ENCODE results near the gene PHF20. TPM values are rescaled to one million over a fixed set of nuclear protein-coding genes. Genes with fewer than 3 reads are reported as not detected.

PHF20 gene
- total and polyA plus RNA-seq, 9 donors = 17.6 to 70.0 (median 47.0) TPM

- TF ChIP-seq EP300 (IDR thresholded peaks at IDR 0.05) (no peak), CTCF (IDR thresholded peaks at IDR 0.05) (no peak), POLR2A (IDR thresholded peaks at IDR 0.05) (no peak)
- Histone ChIP-seq H3K4me3 (no peak overlapping the region), H3K4me1 (ENCODE audit: insufficient read depth) (no peaks in the 10 kb centered on the region), H3K27me3 (no peaks in the 10 kb centered on the region), H3K36me3 (no peaks in the 10 kb centered on the region), H3K27ac (no peak overlapping the region), H3K9me3 (no peaks in the 10 kb centered on the region)
- no peak for DNase-seq
- 96 to 100% (median 98%) methylated on average over 1 of the region's 1 CpG for WGBS, 3 donors
- intact Hi-C loops (cut with DNase I) = no loop called here
Measured at GRCh38 chr20:35918021-35918420, 146.2 kb downstream of the PHF20 start.

- no peaks in the 10 kb centered on the region for H3K36me3 ChIP-seq
- no peak overlapping the region for H3K27ac ChIP-seq
- TF ChIP-seq CTCF (IDR thresholded peaks at IDR 0.05) (no peak), EP300 (IDR thresholded peaks at IDR 0.05) (no peak), POLR2A (IDR thresholded peaks at IDR 0.05) (no peak)
- WGBS, 3 donors = 92 to 99% (median 97%) methylated on average over 3 of the region's 3 CpGs
- no peaks in the 10 kb centered on the region for H3K27me3 ChIP-seq
- no peaks in the 10 kb centered on the region for H3K4me1 ChIP-seq (ENCODE audit: insufficient read depth)
- H3K9me3 ChIP-seq = no peaks in the 10 kb centered on the region
- no peak for DNase-seq
- H3K4me3 ChIP-seq = no peak overlapping the region
- intact Hi-C loops (cut with DNase I) = no loop called here
Measured at GRCh38 chr20:35920523-35920922, 148.7 kb downstream of the PHF20 start.

GRCh38 chr20:35929301-35929700 lies 157.5 kb downstream of the PHF20 start:
- DNase-seq = no peak
- no peaks in the 10 kb centered on the region for H3K27me3 ChIP-seq
- no peaks in the 10 kb centered on the region for H3K36me3 ChIP-seq
- intact Hi-C loops (cut with DNase I) = no loop called here
- no peak for TF ChIP-seq EP300 (IDR thresholded peaks at IDR 0.05)
- no peak for TF ChIP-seq CTCF (IDR thresholded peaks at IDR 0.05)
- no peak for TF ChIP-seq POLR2A (IDR thresholded peaks at IDR 0.05)
- no peak overlapping the region for H3K27ac ChIP-seq
- 94 to 100% (median 97%) methylated on average over 2 of the region's 2 CpGs for WGBS, 3 donors
- H3K4me3 ChIP-seq = no peak overlapping the region
- H3K9me3 ChIP-seq = no peaks in the 10 kb centered on the region
- no peaks in the 10 kb centered on the region for H3K4me1 ChIP-seq (ENCODE audit: insufficient read depth)

GRCh38 chr20:35934050-35934449 lies 162.2 kb downstream of the PHF20 start:
- Histone ChIP-seq H3K36me3 (no peaks in the 10 kb centered on the region), H3K27ac (no peak overlapping the region), H3K27me3 (no peaks in the 10 kb centered on the region), H3K4me3 (no peak overlapping the region), H3K4me1 (ENCODE audit: insufficient read depth) (no peaks in the 10 kb centered on the region), H3K9me3 (no peaks in the 10 kb centered on the region)
- DNase-seq = no peak
- TF ChIP-seq CTCF (IDR thresholded peaks at IDR 0.05) = no peak
- no peak for TF ChIP-seq EP300 (IDR thresholded peaks at IDR 0.05)
- TF ChIP-seq POLR2A (IDR thresholded peaks at IDR 0.05) = no peak
- WGBS, 3 donors = 87 to 91% (median 88%) methylated on average over 4 of the region's 4 CpGs
- intact Hi-C loops (cut with DNase I) = no loop called here

- TF ChIP-seq EP300 (IDR thresholded peaks at IDR 0.05) = no peak
- no peak for TF ChIP-seq POLR2A (IDR thresholded peaks at IDR 0.05)
- no peak for TF ChIP-seq CTCF (IDR thresholded peaks at IDR 0.05)
- no peaks in the 10 kb centered on the region for H3K27me3 ChIP-seq
- intact Hi-C loops (cut with DNase I) = no loop called here
- no peak overlapping the region for H3K4me3 ChIP-seq
- 89 to 97% (median 90%) methylated on average over 3 of the region's 3 CpGs for WGBS, 3 donors
- no peaks in the 10 kb centered on the region for H3K4me1 ChIP-seq (ENCODE audit: insufficient read depth)
- no peaks in the 10 kb centered on the region for H3K36me3 ChIP-seq
- no peaks in the 10 kb centered on the region for H3K9me3 ChIP-seq
- DNase-seq = no peak
- H3K27ac ChIP-seq = no peak overlapping the region
Measured at GRCh38 chr20:35939264-35939663, 167.4 kb downstream of the PHF20 start.

Measured in ovary (tissue), 9 donors.